Liver (tissue), 9 donors: Measurements from ENCODE around the gene SULT6B1. TPM values are rescaled to one million over a fixed set of nuclear protein-coding genes. Genes with fewer than 3 reads are reported as not detected.

Experiments
- DNase-seq: peaks from one replicate; pipeline ENCODE4 v3.0.0-alpha.2; 2017; ENCODE audit warnings: low spot score
- H3K27ac ChIP-seq, 2 donors: one replicate each; pipeline ENCODE4 v1.7.0; 2013; ENCODE audit warnings: inconsistent platforms in 2 of 2, low read length in 2 of 2, control low read depth in 1 of 2, low read depth in 1 of 2, mild to moderate bottlenecking in 1 of 2
- H3K27me3 ChIP-seq, 4 donors: one replicate each; pipeline versions ENCODE4 v1.6.1 to v1.7.0; 2013; ENCODE audit warnings: low read length in 3 of 4, inconsistent platforms in 1 of 4, mild to moderate bottlenecking in 1 of 4, moderate library complexity in 1 of 4; ENCODE audit not compliant: control insufficient read depth in 4 of 4, insufficient read depth in 4 of 4
- H3K36me3 ChIP-seq, 4 donors: one replicate each; pipeline versions ENCODE4 v1.6.1 to v1.7.0; 2013; ENCODE audit warnings: low read length in 3 of 4, mild to moderate bottlenecking in 3 of 4, low read depth in 1 of 4, moderate library complexity in 1 of 4; ENCODE audit not compliant: control insufficient read depth in 4 of 4, insufficient read depth in 3 of 4
- H3K4me1 ChIP-seq, 4 donors: one replicate each; pipeline versions ENCODE4 v1.6.1 to v1.7.0; 2013; ENCODE audit warnings: low read length in 3 of 4, mild to moderate bottlenecking in 3 of 4, moderate library complexity in 1 of 4; ENCODE audit not compliant: control insufficient read depth in 4 of 4, insufficient read depth in 4 of 4
- H3K4me3 ChIP-seq, 3 donors: one replicate each; pipeline versions ENCODE4 v1.6.1 to v1.7.0; 2013; ENCODE audit warnings: low read length in 3 of 3, control low read depth in 1 of 3, low read depth in 1 of 3, mild to moderate bottlenecking in 1 of 3
- H3K9ac ChIP-seq, 2 donors: one replicate each; pipeline ENCODE4 v1.7.0; 2013; ENCODE audit warnings: low read length in 2 of 2, mild to moderate bottlenecking in 2 of 2, moderate library complexity in 2 of 2, control low read depth in 1 of 2, low read depth in 1 of 2
- H3K9me3 ChIP-seq, 4 donors: one replicate each; pipeline versions ENCODE4 v1.6.1 to v1.7.0; 2013; ENCODE audit warnings: low read length in 3 of 4; ENCODE audit not compliant: control insufficient read depth in 4 of 4
- ATF3 ChIP-seq: IDR thresholded peaks from 2 replicates; pipeline ENCODE4 v1.6.1; 2016; ENCODE audit warnings: antibody characterized with exemption
- EGR1 ChIP-seq, 2 donors: IDR thresholded peaks; 2 replicates each; pipeline ENCODE4 v1.6.1; 2016 to 2018; ENCODE audit warnings: antibody characterized with exemption in 2 of 2, low read depth in 2 of 2
- FOXA1 ChIP-seq: IDR thresholded peaks from 2 replicates; pipeline ENCODE4 v1.6.1; 2016; ENCODE audit warnings: antibody characterized with exemption
- FOXA2 ChIP-seq: IDR thresholded peaks from 2 replicates; pipeline ENCODE4 v1.6.1; 2016; ENCODE audit warnings: antibody characterized with exemption
- HNF4A ChIP-seq, 2 donors: conservative IDR thresholded peaks; 2 replicates each; pipeline ENCODE4 v1.6.1; 2016; ENCODE audit warnings: antibody characterized with exemption in 2 of 2, mild to moderate bottlenecking in 2 of 2
- HNF4G ChIP-seq: IDR thresholded peaks from 2 replicates; pipeline ENCODE4 v1.6.1; 2016; ENCODE audit warnings: antibody characterized with exemption
- JUND ChIP-seq, 2 donors: IDR thresholded peaks; 2 replicates each; pipeline ENCODE4 v1.6.1; 2016; ENCODE audit warnings: antibody characterized with exemption in 2 of 2
- MAX ChIP-seq: IDR thresholded peaks from 2 replicates; pipeline ENCODE4 v1.6.1; 2016; ENCODE audit warnings: antibody characterized with exemption
- RAD21 ChIP-seq, 2 donors: IDR thresholded peaks; 2 replicates each; pipeline ENCODE4 v1.6.1; 2016; ENCODE audit warnings: antibody characterized with exemption in 2 of 2, mild to moderate bottlenecking in 2 of 2
- RXRA ChIP-seq, 2 donors: IDR thresholded peaks; 2 replicates each; pipeline ENCODE4 v1.6.1; 2017 to 2018; ENCODE audit warnings: antibody characterized with exemption in 2 of 2, mild to moderate bottlenecking in 1 of 2
- SP1 ChIP-seq: IDR thresholded peaks from 2 replicates; pipeline ENCODE4 v1.6.1; 2018; ENCODE audit warnings: antibody characterized with exemption, mild to moderate bottlenecking
- TAF1 ChIP-seq: conservative IDR thresholded peaks from 2 replicates; pipeline ENCODE4 v1.6.1; 2016; ENCODE audit warnings: antibody characterized with exemption, mild to moderate bottlenecking
- YY1 ChIP-seq: IDR thresholded peaks from 2 replicates; pipeline ENCODE4 v1.6.1; 2016; ENCODE audit warnings: antibody characterized with exemption, mild to moderate bottlenecking
- ZBTB33 ChIP-seq: IDR thresholded peaks from 2 replicates; pipeline ENCODE4 v1.6.1; 2016; ENCODE audit warnings: antibody characterized with exemption
- WGBS: extraction: QIAGEN DNeasy Blood & Tissue Kit; methylation state at CpG from one replicate; pipeline ENCODE4 v1.1.7; 2013; 5-methylcytosine and 5-hydroxymethylcytosine counted together
- polyA plus RNA-seq, 2 donors: library from polyadenylated mRNA; stranded (reverse) in 1 of 2; unstranded in 1 of 2; fragments of 200-250 nt in 1 of 2; fragments of >200 nt in 1 of 2; fragmentation: Nextera tagmentation in 1 of 2; extraction: Ambion mirVana in 1 of 2; gene quantifications; one replicate each; pipeline versions ENCODE4 v1.2.1 to v1.2.3, GENCODE V29; 2013 to 2015
- total RNA-seq, 2 donors: library from RNA; depleted of rRNA; stranded (reverse); fragments of >200 nt; gene quantifications; one replicate each; pipeline ENCODE4 v1.2.3, GENCODE V29; 2014
- TF ChIP-seq, protein P1 (sequence below): IDR thresholded peaks from 2 replicates; pipeline ENCODE4 v1.6.1; 2016; ENCODE audit warnings: antibody characterized with exemption, mild to moderate bottlenecking
- TF ChIP-seq, protein P2 (sequence below): fragments of 150-350 bp; IDR thresholded peaks from 2 replicates; pipeline ENCODE4 v1.5.1; 2017; ENCODE audit warnings: improper control_type of control experiment, low read depth, low read length; ENCODE audit not compliant: missing input control
- donor health status: healthy.
- donor health status: healthy.
- donor health status: healthy.
- donor health status: healthy.
- donor health status: healthy.

SULT6B1 gene
- total and polyA plus RNA-seq, 4 donors = not detected

DNA sequence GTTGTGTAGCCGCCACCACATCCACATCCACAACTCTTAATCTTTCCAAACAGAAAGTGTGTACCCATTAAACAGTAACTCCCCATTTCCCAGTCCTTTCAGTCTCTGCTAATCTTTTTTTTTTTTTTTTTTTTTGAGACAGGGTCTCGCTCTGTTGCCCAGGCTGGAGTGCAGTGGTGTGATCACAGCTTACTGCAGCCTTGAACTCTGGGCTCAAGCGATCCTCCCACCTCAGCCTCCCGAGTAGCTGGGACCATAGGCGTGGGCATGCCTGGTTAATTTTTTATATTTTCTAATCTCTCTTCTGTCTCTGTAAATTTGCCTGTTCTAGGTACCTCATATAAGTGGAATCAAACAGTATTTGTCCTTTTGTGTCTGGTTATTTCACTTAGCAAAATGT lies 35.2 kb downstream of the SULT6B1 start:
- H3K36me3 ChIP-seq = peaks cover 0 to 2% (median 0%) of the 10 kb centered on the region in 4 donors
- DNase-seq = no peak
- no peak overlapping the region for H3K27ac ChIP-seq
- no peak for TF ChIP-seq ZBTB33
- no peak for TF ChIP-seq SP1
- TF ChIP-seq ATF3 = no peak
- no peak for TF ChIP-seq HNF4A (conservative IDR thresholded peaks at IDR 0.05)
- TF ChIP-seq HNF4G = no peak
- TF ChIP-seq, protein P1, sequence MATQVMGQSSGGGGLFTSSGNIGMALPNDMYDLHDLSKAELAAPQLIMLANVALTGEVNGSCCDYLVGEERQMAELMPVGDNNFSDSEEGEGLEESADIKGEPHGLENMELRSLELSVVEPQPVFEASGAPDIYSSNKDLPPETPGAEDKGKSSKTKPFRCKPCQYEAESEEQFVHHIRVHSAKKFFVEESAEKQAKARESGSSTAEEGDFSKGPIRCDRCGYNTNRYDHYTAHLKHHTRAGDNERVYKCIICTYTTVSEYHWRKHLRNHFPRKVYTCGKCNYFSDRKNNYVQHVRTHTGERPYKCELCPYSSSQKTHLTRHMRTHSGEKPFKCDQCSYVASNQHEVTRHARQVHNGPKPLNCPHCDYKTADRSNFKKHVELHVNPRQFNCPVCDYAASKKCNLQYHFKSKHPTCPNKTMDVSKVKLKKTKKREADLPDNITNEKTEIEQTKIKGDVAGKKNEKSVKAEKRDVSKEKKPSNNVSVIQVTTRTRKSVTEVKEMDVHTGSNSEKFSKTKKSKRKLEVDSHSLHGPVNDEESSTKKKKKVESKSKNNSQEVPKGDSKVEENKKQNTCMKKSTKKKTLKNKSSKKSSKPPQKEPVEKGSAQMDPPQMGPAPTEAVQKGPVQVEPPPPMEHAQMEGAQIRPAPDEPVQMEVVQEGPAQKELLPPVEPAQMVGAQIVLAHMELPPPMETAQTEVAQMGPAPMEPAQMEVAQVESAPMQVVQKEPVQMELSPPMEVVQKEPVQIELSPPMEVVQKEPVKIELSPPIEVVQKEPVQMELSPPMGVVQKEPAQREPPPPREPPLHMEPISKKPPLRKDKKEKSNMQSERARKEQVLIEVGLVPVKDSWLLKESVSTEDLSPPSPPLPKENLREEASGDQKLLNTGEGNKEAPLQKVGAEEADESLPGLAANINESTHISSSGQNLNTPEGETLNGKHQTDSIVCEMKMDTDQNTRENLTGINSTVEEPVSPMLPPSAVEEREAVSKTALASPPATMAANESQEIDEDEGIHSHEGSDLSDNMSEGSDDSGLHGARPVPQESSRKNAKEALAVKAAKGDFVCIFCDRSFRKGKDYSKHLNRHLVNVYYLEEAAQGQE = no peak
- TF ChIP-seq TAF1 = no peak
- TF ChIP-seq MAX = no peak
- no peak for TF ChIP-seq FOXA2
- TF ChIP-seq RXRA (IDR thresholded peaks at IDR 0.05) = no peak
- TF ChIP-seq YY1 = no peak
- no peak for TF ChIP-seq RAD21 (IDR thresholded peaks at IDR 0.05)
- no peak for TF ChIP-seq EGR1 (IDR thresholded peaks at IDR 0.05; ENCODE audit: low read depth in 2 of 2)
- TF ChIP-seq, protein P2, sequence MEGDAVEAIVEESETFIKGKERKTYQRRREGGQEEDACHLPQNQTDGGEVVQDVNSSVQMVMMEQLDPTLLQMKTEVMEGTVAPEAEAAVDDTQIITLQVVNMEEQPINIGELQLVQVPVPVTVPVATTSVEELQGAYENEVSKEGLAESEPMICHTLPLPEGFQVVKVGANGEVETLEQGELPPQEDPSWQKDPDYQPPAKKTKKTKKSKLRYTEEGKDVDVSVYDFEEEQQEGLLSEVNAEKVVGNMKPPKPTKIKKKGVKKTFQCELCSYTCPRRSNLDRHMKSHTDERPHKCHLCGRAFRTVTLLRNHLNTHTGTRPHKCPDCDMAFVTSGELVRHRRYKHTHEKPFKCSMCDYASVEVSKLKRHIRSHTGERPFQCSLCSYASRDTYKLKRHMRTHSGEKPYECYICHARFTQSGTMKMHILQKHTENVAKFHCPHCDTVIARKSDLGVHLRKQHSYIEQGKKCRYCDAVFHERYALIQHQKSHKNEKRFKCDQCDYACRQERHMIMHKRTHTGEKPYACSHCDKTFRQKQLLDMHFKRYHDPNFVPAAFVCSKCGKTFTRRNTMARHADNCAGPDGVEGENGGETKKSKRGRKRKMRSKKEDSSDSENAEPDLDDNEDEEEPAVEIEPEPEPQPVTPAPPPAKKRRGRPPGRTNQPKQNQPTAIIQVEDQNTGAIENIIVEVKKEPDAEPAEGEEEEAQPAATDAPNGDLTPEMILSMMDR = no peak
- no peak for TF ChIP-seq FOXA1
- TF ChIP-seq JUND (IDR thresholded peaks at IDR 0.05) = no peak
- H3K4me1 ChIP-seq = peaks cover 4 to 26% (median 15%) of the 10 kb centered on the region in 4 donors
- WGBS = 88% methylated on average over 5 of the region's 5 CpGs
- no peak overlapping the region for H3K9ac ChIP-seq
- no peak overlapping the region for H3K4me3 ChIP-seq
- H3K9me3 ChIP-seq = no peaks in the 10 kb centered on the region
- H3K27me3 ChIP-seq = no peaks in the 10 kb centered on the region
